ENCODE measurements around the gene PRSS38.

GRCh38 chr1:227768125-227768439 lies 47.4 kb upstream of the PRSS38 start:
- TF ChIP-seq SP2 (tag by site-specific recombination; IDR thresholded peaks at IDR 0.05), result no peak
- no peak for TF ChIP-seq ZNF140 (tag by site-specific recombination; IDR thresholded peaks at IDR 0.05)
